Testis (tissue), 3 donors: ENCODE data around the gene NLRC5. TPM values are rescaled to one million over a fixed set of nuclear protein-coding genes. Genes with fewer than 3 reads are reported as not detected.
"Not testable (repeated sequence)": the region's sequence is repeated elsewhere in the genome, so short reads cannot be mapped to it uniquely, and the experiment has no call there.

Experiments
- DNase-seq: peaks from one replicate; pipeline ENCODE4 v3.0.0-alpha.2; 2019
- H3K27ac ChIP-seq, 2 donors: fragments of 200-600 bp; sonication (generic); one replicate each; pipeline ENCODE4 v1.5.1; 2019
- H3K27me3 ChIP-seq: fragments of 200-600 bp; sonication (generic); one replicate; pipeline ENCODE4 v1.5.1; 2019
- H3K36me3 ChIP-seq: fragments of 200-600 bp; sonication (generic); one replicate; pipeline ENCODE4 v1.5.1; 2017; ENCODE audit warnings: low read depth; ENCODE audit errors: missing control alignments
- H3K4me1 ChIP-seq: fragments of 200-600 bp; sonication (generic); one replicate; pipeline ENCODE4 v1.5.1; 2019
- H3K4me3 ChIP-seq, 2 donors: fragments of 200-600 bp; sonication (generic); one replicate each; pipeline ENCODE4 v1.5.1; 2017 to 2019
- H3K9me3 ChIP-seq: fragments of 200-600 bp; sonication (generic); one replicate; pipeline ENCODE4 v1.5.1; 2017
- POLR2A ChIP-seq: fragments of 450-650 bp; IDR thresholded peaks from one replicate; pipeline ENCODE4 v1.6.1; 2017; ENCODE audit warnings: antibody characterized with exemption, mild to moderate bottlenecking, moderate library complexity
- WGBS, 2 donors: methylation state at CpG; one replicate each; pipeline ENCODE4 v1.1.5; 2018; 5-methylcytosine and 5-hydroxymethylcytosine counted together
- intact Hi-C: fragments of 100-400 bp; cut with DNase I; formaldehyde crosslinking; loops from one replicate; pipeline ENCODE4 v1.15.1; 2023; ENCODE audit warnings: low total_unique reads
- polyA plus RNA-seq: library from polyadenylated mRNA; stranded (reverse); fragments of 350-450 nt; fragmentation: Illumina TruSeq; extraction: RNeasy Lipid Tissue Mini Kit (QIAGEN cat#74804); gene quantifications from one replicate; pipeline ENCODE4 v1.2.3, GENCODE V29; 2014; ENCODE audit warnings: low read depth, low replicate concordance; ENCODE audit not compliant: insufficient read depth
- total RNA-seq, 2 donors: library from RNA; depleted of rRNA; stranded (reverse); fragments of >200 nt; gene quantifications; one replicate each; pipeline ENCODE4 v1.2.3, GENCODE V29; 2016
- TF ChIP-seq, protein P1 (sequence below), 3 experiments: fragments of 450-650 bp in 2 of 3; fragments of 200-600 bp in 1 of 3; sonication (generic) in 1 of 3; IDR thresholded peaks; one replicate each; pipeline ENCODE4 v1.5.1; 2016 to 2019; ENCODE audit warnings: antibody characterized with exemption in 3 of 3, mild to moderate bottlenecking in 2 of 3, moderate library complexity in 1 of 3

NLRC5 gene
- total and polyA plus RNA-seq, 3 donors from 2014 or later = 10.3 to 14.9 (median 12.0) TPM

DNA sequence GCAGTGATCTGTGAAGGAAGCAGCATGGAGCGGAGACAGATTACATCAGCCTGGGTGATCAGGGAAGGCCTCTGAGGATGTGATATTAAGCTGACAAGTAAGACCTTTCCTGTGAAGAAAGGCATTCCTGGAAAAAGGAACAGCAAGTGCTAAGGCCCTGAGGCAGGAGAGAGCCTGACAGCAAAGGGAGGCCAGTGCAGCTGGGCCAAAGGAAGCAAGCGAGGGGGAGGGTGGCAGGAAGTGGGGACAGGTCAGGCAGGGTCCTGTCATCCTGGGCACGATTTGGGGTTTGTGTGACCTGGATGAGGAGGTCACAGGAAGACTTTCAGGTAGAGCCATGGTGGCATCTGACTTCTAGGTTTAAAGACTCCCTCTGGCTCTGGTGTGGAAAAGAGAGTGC, 115.3 kb downstream of the NLRC5 start:
- Histone ChIP-seq H3K27me3 (no peaks in the 10 kb centered on the region), H3K9me3 (no peaks in the 10 kb centered on the region), H3K4me3 (no peak overlapping the region), H3K36me3 (no peaks in the 10 kb centered on the region), H3K27ac (no peak overlapping the region), H3K4me1 (no peaks in the 10 kb centered on the region)
- DNase-seq = no peak
- intact Hi-C loops = no loop called here
- WGBS, 2 donors = 77 to 86% methylated on average over 3 of the region's 3 CpGs
- TF ChIP-seq, protein P1, sequence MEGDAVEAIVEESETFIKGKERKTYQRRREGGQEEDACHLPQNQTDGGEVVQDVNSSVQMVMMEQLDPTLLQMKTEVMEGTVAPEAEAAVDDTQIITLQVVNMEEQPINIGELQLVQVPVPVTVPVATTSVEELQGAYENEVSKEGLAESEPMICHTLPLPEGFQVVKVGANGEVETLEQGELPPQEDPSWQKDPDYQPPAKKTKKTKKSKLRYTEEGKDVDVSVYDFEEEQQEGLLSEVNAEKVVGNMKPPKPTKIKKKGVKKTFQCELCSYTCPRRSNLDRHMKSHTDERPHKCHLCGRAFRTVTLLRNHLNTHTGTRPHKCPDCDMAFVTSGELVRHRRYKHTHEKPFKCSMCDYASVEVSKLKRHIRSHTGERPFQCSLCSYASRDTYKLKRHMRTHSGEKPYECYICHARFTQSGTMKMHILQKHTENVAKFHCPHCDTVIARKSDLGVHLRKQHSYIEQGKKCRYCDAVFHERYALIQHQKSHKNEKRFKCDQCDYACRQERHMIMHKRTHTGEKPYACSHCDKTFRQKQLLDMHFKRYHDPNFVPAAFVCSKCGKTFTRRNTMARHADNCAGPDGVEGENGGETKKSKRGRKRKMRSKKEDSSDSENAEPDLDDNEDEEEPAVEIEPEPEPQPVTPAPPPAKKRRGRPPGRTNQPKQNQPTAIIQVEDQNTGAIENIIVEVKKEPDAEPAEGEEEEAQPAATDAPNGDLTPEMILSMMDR (IDR thresholded peaks at IDR 0.05) = no peak
- no peak for TF ChIP-seq POLR2A

DNA sequence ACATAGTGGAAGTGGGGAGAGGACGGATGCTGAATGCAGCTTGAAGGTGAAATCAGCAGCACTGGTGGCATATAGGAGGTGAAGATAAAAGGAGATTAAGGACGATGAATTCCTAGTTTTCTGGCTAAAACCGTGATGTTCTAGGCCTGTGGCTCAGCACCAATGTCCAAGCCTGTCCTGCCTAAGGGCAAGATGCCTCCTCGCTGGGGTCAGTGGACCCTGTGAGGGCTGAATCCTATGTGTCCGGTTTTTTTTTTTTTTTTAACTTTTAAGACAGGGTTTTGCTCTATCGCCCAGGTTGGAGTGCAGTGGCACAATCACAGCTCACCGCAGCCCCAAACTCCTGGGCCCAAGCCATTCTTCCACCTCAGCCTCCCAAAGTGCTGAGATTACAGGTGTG, 115.8 kb downstream of the NLRC5 start:
- intact Hi-C loops = no loop called here
- WGBS, 2 donors = 76 to 93% methylated on average over 7 of the region's 7 CpGs
- no peaks in the 10 kb centered on the region for H3K4me1 ChIP-seq
- no peak for TF ChIP-seq POLR2A
- TF ChIP-seq, protein P1 (IDR thresholded peaks at IDR 0.05) = no peak
- no peak overlapping the region for H3K27ac ChIP-seq
- H3K27me3 ChIP-seq = no peaks in the 10 kb centered on the region
- no peak for DNase-seq
- no peaks in the 10 kb centered on the region for H3K36me3 ChIP-seq
- H3K4me3 ChIP-seq = no peak overlapping the region
- no peaks in the 10 kb centered on the region for H3K9me3 ChIP-seq

DNA sequence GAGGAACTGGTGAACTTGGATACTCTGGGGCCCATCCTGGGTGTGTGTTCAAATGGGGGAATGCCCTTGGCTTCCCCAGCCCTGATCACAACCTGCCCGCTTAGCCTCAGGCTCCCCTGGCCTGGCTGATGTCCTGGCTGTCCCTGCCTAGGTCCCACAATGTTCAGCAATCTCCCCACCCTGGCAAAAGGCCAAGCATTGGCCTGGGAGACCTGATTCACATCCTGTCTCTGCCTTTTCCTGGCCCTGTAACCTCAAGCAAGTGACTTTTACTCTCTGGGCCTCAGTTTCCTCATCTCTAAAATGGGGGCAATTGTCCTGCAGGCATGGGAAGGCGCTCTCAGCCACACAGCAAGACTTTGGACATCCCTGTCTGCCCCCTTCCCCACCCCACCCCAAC, 117.4 kb downstream of the NLRC5 start:
- no peak overlapping the region for H3K4me3 ChIP-seq
- H3K36me3 ChIP-seq = no peaks in the 10 kb centered on the region
- no peak overlapping the region for H3K27ac ChIP-seq
- no peaks in the 10 kb centered on the region for H3K4me1 ChIP-seq
- no peak for DNase-seq
- H3K27me3 ChIP-seq = no peaks in the 10 kb centered on the region
- no peak for TF ChIP-seq POLR2A
- TF ChIP-seq, protein P1 (IDR thresholded peaks at IDR 0.05) = no peak
- intact Hi-C loops = no loop called here
- H3K9me3 ChIP-seq = no peaks in the 10 kb centered on the region
- 93 to 94% methylated on average over 2 of the region's 2 CpGs for WGBS, 2 donors

DNA sequence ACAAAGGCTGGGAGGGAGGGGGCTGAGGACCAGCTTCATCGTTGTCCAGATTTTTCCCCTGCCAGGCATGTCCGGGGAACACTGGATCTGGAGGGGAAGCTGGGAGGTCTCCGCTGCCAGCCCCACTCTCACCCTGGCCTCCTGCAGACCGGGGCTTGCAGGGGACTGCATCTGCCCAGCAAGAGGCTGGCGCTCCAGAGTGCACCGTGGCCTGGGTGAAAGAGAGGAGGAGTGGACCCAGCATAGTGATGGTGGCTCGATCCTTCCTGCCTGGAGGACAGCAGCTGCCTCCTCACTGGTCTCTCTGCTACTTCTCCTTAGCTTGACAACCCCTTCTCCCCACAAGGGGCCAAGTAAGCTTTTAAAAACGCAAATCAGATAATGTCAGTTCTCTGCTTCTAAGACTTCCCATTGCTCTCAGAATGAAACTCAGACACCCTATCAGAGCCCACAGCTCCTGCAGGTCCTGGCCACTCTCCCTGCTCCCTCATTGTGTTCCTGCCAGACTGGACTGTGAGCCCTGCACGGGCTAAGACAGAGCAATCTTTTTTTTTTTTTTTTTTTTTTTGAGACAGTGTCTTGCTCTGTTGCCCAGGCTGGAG, 118.1 kb downstream of the NLRC5 start:
- Histone ChIP-seq H3K36me3 (no peaks in the 10 kb centered on the region), H3K27ac (no peak overlapping the region), H3K27me3 (no peaks in the 10 kb centered on the region), H3K9me3 (no peaks in the 10 kb centered on the region), H3K4me3 (no peak overlapping the region), H3K4me1 (peaks cover 4% of the 10 kb centered on the region)
- TF ChIP-seq POLR2A = no peak
- TF ChIP-seq, protein P1 (IDR thresholded peaks at IDR 0.05) = no peak
- WGBS, 2 donors = 51 to 54% methylated on average over 9 of the region's 9 CpGs
- intact Hi-C loops = no loop called here
- no peak for DNase-seq

DNA sequence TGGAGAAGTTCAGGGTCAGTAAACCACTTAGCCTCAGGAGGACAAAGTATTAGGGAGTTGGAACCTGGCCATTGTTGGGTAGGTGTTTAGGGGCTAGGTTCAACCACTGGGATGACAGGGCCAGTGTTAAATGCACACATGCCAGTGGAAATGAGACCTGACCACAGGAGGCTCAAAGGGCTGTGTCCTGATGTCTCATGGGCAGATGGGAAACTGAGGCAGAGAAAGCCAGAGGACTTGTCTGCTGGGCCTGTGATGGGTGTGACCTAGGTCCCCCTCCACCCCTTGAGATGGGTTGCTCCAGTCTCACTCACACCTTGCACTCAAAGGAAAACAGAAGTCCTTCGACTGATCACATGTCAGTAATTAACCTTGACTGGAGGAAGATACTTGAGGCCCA, 119.1 kb downstream of the NLRC5 start:
- Histone ChIP-seq H3K27me3 (no peaks in the 10 kb centered on the region), H3K27ac (no peak overlapping the region), H3K4me1 (peaks cover 9% of the 10 kb centered on the region), H3K36me3 (no peaks in the 10 kb centered on the region), H3K9me3 (no peaks in the 10 kb centered on the region), H3K4me3 (no peak overlapping the region)
- DNase-seq = no peak
- intact Hi-C loops = no loop called here
- TF ChIP-seq, protein P1 (IDR thresholded peaks at IDR 0.05) = no peak
- no peak for TF ChIP-seq POLR2A
- WGBS, 2 donors = 79 to 93% methylated on average over 1 of the region's 1 CpG

DNA sequence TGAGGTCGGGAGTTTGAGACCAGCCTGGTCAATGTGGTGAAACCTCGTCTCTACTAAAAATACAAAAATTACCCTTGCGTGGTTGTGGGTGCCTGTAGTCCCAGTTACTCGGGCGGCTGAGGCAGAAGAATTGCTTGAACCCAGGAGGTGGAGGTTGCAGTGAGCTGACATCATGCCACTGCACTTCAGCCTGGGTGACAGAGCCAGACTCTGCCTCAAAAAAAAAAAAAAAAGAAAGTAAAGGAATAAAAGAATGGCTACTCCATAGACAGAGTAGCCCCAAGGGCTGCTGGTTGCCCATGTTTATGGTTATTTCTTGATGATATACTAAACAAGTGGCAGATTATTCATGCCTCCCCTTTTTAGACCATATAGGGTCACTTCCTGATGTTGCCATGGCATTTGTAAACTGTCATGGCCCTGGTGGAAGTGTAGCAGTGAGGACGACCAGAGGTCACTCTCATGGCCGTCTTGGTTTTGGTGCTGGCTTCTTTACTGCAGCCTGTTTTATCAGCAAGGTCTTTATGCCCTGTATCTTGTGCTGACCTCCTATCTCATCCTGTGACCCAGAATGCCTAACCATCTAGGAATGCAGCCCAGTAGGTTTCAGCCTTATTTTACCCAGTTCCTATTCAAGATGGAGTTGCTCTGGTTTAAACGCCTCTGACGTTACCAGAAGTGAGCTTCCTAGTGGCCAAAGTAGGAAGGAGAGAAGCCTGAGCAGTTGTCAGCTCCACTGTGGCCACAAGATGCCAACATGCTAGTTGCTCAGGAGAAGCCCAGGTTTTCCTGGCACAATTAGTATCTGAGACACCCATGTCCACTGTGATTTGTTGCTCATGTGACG, 120.1 kb downstream of the NLRC5 start:
- H3K4me1 ChIP-seq, H3K27ac ChIP-seq, intact Hi-C loops, H3K27me3 ChIP-seq, H3K9me3 ChIP-seq, DNase-seq, H3K36me3 ChIP-seq, H3K4me3 ChIP-seq: not testable (repeated sequence)
- 79 to 87% methylated on average over 10 of the region's 10 CpGs for WGBS, 2 donors
